Measurements from ENCODE around the gene ZC2HC1C. TPM values are rescaled to one million over a fixed set of nuclear protein-coding genes. Genes with fewer than 3 reads are reported as not detected.

Gene ZC2HC1C
- total and polyA plus RNA-seq, 10 of the 15 experiments (the other 5 are each of a cell fraction or from before 2014, with no cell fraction given): 0.92 to 3.7 (median 1.6) TPM

DNA sequence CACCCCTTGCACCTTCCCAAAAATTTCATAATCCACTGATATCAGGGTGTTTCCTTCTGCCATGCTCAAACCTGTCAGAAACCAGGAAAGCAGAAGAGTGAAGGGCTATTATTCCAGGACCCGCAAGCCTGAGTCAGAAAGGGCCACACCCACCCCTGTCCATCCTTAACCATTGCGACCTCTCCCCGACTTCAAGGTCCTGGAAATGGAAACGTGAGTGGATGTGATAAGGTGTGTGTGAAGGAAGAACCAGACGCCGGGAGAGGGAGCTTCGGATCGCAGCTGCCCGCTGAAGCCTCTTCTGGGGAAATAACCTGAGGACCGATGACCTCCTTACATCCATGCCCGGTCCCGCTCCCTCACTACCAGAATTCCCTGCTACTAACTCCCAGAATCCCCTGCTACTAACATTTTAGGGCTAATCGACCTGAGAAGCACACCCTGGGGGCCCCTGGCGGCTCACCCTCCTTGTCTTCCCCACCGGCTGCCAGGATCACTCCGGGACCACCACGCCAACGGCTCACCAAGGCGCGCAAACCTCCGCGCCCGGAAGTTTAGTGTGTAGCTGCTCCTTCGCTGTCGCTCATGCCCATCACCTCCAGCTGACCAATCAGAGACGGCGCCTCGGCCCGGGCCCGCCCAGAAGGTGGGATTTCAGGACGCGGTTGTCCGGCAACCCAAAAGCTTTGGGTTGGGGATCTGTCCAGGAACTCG, 5.8 kb upstream of the ZC2HC1C start, which contains the start of gene ACYP1 (continued):
- TF ChIP-seq, protein P1, sequence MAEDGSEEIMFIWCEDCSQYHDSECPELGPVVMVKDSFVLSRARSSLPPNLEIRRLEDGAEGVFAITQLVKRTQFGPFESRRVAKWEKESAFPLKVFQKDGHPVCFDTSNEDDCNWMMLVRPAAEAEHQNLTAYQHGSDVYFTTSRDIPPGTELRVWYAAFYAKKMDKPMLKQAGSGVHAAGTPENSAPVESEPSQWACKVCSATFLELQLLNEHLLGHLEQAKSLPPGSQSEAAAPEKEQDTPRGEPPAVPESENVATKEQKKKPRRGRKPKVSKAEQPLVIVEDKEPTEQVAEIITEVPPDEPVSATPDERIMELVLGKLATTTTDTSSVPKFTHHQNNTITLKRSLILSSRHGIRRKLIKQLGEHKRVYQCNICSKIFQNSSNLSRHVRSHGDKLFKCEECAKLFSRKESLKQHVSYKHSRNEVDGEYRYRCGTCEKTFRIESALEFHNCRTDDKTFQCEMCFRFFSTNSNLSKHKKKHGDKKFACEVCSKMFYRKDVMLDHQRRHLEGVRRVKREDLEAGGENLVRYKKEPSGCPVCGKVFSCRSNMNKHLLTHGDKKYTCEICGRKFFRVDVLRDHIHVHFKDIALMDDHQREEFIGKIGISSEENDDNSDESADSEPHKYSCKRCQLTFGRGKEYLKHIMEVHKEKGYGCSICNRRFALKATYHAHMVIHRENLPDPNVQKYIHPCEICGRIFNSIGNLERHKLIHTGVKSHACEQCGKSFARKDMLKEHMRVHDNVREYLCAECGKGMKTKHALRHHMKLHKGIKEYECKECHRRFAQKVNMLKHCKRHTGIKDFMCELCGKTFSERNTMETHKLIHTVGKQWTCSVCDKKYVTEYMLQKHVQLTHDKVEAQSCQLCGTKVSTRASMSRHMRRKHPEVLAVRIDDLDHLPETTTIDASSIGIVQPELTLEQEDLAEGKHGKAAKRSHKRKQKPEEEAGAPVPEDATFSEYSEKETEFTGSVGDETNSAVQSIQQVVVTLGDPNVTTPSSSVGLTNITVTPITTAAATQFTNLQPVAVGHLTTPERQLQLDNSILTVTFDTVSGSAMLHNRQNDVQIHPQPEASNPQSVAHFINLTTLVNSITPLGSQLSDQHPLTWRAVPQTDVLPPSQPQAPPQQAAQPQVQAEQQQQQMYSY (CRISPR knock-in tag; IDR thresholded peaks at IDR 0.05): no peak
- TF ChIP-seq, protein P2, sequence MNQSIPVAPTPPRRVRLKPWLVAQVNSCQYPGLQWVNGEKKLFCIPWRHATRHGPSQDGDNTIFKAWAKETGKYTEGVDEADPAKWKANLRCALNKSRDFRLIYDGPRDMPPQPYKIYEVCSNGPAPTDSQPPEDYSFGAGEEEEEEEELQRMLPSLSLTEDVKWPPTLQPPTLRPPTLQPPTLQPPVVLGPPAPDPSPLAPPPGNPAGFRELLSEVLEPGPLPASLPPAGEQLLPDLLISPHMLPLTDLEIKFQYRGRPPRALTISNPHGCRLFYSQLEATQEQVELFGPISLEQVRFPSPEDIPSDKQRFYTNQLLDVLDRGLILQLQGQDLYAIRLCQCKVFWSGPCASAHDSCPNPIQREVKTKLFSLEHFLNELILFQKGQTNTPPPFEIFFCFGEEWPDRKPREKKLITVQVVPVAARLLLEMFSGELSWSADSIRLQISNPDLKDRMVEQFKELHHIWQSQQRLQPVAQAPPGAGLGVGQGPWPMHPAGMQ (IDR thresholded peaks at IDR 0.05; ENCODE audit: borderline replicate concordance): no peak
- TF ChIP-seq ZNF24 (IDR thresholded peaks at IDR 0.05) (no peak), SREBF2 (IDR thresholded peaks at IDR 0.05; ENCODE audit: low read length) (no peak), IKZF2 (IDR thresholded peaks at IDR 0.05) (0 out of 4 replicates have a peak, but pooled peaks of 1 of the 2 experiments have one; percentile 40), POLR2AphosphoS2 (IDR thresholded peaks at IDR 0.05; ENCODE audit: low read depth, low read length) (0 out of 2 replicates have a peak, but pooled peaks have one; percentile 48), SIN3A (IDR thresholded peaks at IDR 0.05; ENCODE audit: low read depth, low read length) (peak; percentile 7; the same call in 1 of the 2 replicates), HDGF (IDR thresholded peaks at IDR 0.05) (no peak), DPF2 (IDR thresholded peaks at IDR 0.05) (peak; percentile 95), NRF1 (conservative IDR thresholded peaks at IDR 0.05; ENCODE audit: low read depth, low read length) (no peak), TARDBP (IDR thresholded peaks at IDR 0.05; ENCODE audit: borderline replicate concordance) (no peak), HCFC1 (IDR thresholded peaks at IDR 0.05; ENCODE audit: low read length) (no peak; the same call in 1 of the 2 replicates), CBFB (IDR thresholded peaks at IDR 0.05; ENCODE audit: low read depth) (0 out of 2 replicates have a peak, but pooled peaks have one; percentile 53), NR2C1 (IDR thresholded peaks at IDR 0.05) (no peak), YBX1 (IDR thresholded peaks at IDR 0.05) (no peak)
- TF ChIP-seq, protein P3, sequence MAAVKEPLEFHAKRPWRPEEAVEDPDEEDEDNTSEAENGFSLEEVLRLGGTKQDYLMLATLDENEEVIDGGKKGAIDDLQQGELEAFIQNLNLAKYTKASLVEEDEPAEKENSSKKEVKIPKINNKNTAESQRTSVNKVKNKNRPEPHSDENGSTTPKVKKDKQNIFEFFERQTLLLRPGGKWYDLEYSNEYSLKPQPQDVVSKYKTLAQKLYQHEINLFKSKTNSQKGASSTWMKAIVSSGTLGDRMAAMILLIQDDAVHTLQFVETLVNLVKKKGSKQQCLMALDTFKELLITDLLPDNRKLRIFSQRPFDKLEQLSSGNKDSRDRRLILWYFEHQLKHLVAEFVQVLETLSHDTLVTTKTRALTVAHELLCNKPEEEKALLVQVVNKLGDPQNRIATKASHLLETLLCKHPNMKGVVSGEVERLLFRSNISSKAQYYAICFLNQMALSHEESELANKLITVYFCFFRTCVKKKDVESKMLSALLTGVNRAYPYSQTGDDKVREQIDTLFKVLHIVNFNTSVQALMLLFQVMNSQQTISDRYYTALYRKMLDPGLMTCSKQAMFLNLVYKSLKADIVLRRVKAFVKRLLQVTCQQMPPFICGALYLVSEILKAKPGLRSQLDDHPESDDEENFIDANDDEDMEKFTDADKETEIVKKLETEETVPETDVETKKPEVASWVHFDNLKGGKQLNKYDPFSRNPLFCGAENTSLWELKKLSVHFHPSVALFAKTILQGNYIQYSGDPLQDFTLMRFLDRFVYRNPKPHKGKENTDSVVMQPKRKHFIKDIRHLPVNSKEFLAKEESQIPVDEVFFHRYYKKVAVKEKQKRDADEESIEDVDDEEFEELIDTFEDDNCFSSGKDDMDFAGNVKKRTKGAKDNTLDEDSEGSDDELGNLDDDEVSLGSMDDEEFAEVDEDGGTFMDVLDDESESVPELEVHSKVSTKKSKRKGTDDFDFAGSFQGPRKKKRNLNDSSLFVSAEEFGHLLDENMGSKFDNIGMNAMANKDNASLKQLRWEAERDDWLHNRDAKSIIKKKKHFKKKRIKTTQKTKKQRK (IDR thresholded peaks at IDR 0.05; ENCODE audit: low read depth, low read length): peak; percentile 78
- TF ChIP-seq, protein P4, sequence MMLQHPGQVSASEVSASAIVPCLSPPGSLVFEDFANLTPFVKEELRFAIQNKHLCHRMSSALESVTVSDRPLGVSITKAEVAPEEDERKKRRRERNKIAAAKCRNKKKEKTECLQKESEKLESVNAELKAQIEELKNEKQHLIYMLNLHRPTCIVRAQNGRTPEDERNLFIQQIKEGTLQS (IDR thresholded peaks at IDR 0.05; ENCODE audit: borderline replicate concordance, extremely low read depth, low read depth, low read length): no peak
- TF ChIP-seq, protein P5, sequence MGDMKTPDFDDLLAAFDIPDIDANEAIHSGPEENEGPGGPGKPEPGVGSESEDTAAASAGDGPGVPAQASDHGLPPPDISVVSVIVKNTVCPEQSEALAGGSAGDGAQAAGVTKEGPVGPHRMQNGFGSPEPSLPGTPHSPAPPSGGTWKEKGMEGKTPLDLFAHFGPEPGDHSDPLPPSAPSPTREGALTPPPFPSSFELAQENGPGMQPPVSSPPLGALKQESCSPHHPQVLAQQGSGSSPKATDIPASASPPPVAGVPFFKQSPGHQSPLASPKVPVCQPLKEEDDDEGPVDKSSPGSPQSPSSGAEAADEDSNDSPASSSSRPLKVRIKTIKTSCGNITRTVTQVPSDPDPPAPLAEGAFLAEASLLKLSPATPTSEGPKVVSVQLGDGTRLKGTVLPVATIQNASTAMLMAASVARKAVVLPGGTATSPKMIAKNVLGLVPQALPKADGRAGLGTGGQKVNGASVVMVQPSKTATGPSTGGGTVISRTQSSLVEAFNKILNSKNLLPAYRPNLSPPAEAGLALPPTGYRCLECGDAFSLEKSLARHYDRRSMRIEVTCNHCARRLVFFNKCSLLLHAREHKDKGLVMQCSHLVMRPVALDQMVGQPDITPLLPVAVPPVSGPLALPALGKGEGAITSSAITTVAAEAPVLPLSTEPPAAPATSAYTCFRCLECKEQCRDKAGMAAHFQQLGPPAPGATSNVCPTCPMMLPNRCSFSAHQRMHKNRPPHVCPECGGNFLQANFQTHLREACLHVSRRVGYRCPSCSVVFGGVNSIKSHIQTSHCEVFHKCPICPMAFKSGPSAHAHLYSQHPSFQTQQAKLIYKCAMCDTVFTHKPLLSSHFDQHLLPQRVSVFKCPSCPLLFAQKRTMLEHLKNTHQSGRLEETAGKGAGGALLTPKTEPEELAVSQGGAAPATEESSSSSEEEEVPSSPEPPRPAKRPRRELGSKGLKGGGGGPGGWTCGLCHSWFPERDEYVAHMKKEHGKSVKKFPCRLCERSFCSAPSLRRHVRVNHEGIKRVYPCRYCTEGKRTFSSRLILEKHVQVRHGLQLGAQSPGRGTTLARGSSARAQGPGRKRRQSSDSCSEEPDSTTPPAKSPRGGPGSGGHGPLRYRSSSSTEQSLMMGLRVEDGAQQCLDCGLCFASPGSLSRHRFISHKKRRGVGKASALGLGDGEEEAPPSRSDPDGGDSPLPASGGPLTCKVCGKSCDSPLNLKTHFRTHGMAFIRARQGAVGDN (IDR thresholded peaks at IDR 0.05): no peak

All from GM12878 (cell line).